HepG2 (cell line): ENCODE results near the gene IGIP. TPM values are rescaled to one million over a fixed set of nuclear protein-coding genes. Genes with fewer than 3 reads are reported as not detected.

Experiments
- ADNP ChIP-seq: sonication (generic); formaldehyde crosslinking; IDR thresholded peaks from 2 replicates; pipeline ENCODE4 v1.4.0; 2020; ENCODE audit warnings: missing genetic modification reagents
- ARNTL ChIP-seq: sonication (generic); formaldehyde crosslinking; IDR thresholded peaks from 2 replicates; pipeline ENCODE4 v1.4.0; 2020; ENCODE audit warnings: mild to moderate bottlenecking, missing genetic modification reagents
- CCAR2 ChIP-seq: fragments of 200-400 bp; formaldehyde crosslinking; optimal IDR thresholded peaks from 2 replicates; pipeline ENCODE3; 2018; ENCODE audit warnings: low read depth, mild to moderate bottlenecking, low read length, moderate library complexity
- FOXA1 ChIP-seq, 2 experiments: fragments of 450-650 bp in 1 of 2; sonication (generic) in 1 of 2; formaldehyde crosslinking in 1 of 2; IDR thresholded peaks; 2 replicates each; pipeline versions ENCODE4 v1.4.0 to v1.6.1; 2016 to 2020; ENCODE audit warnings: missing genetic modification reagents in 1 of 2
- HDAC2 ChIP-seq: sonication (generic); formaldehyde crosslinking; IDR thresholded peaks from 2 replicates; pipeline ENCODE4 v1.4.0; 2020; ENCODE audit warnings: missing genetic modification reagents
- HHEX ChIP-seq: IDR thresholded peaks from 2 replicates; pipeline ENCODE4 v1.6.1; 2016; ENCODE audit warnings: control low read depth
- HNF4G ChIP-seq, 2 experiments: sonication (generic) in 1 of 2; formaldehyde crosslinking in 1 of 2; IDR thresholded peaks; 2 replicates each; pipeline versions ENCODE4 v1.4.0 to v1.6.1; 2011 to 2020; ENCODE audit warnings: borderline replicate concordance in 2 of 2, low read depth in 2 of 2, mild to moderate bottlenecking in 2 of 2, low read length in 1 of 2, missing genetic modification reagents in 1 of 2, moderate library complexity in 1 of 2
- KAT7 ChIP-seq: IDR thresholded peaks from 2 replicates; pipeline ENCODE4 v1.6.1; 2018; ENCODE audit warnings: borderline replicate concordance, missing compliant biosample characterization
- MAZ ChIP-seq, 2 experiments: sonication (generic) in 1 of 2; formaldehyde crosslinking in 1 of 2; IDR thresholded peaks; 2 replicates each; pipeline versions ENCODE4 v1.5.0 to v1.6.1; 2012 to 2020; ENCODE audit warnings: low read depth in 2 of 2, mild to moderate bottlenecking in 2 of 2, borderline replicate concordance in 1 of 2, improper control_type of control experiment in 1 of 2, low read length in 1 of 2, missing genetic modification reagents in 1 of 2, moderate library complexity in 1 of 2
- MTF1 ChIP-seq: sonication (generic); formaldehyde crosslinking; IDR thresholded peaks from 2 replicates; pipeline ENCODE4 v1.5.0; 2020; ENCODE audit warnings: missing genetic modification reagents
- NR2F2 ChIP-seq: IDR thresholded peaks from 2 replicates; pipeline ENCODE4 v1.6.1; 2012; ENCODE audit warnings: low read depth, inconsistent platforms, borderline replicate concordance
- PTBP1 ChIP-seq: fragments of 200-400 bp; formaldehyde crosslinking; IDR thresholded peaks from 2 replicates; pipeline ENCODE4 v1.6.1; 2018; ENCODE audit warnings: low read length, low read depth; ENCODE audit not compliant: poor library complexity, severe bottlenecking
- U2AF2 ChIP-seq: fragments of 200-400 bp; formaldehyde crosslinking; IDR thresholded peaks from 2 replicates; pipeline ENCODE4 v1.6.1; 2017; ENCODE audit warnings: low read depth, mild to moderate bottlenecking, low read length
- ZNF10 ChIP-seq: sonication (generic); formaldehyde crosslinking; IDR thresholded peaks from 2 replicates; pipeline ENCODE4 v1.4.0; 2020; ENCODE audit warnings: mild to moderate bottlenecking, low read depth, missing genetic modification reagents, borderline replicate concordance
- ZNF256 ChIP-seq: sonication (generic); formaldehyde crosslinking; conservative IDR thresholded peaks from 2 replicates; pipeline ENCODE4 v1.4.0; 2020; ENCODE audit warnings: missing genetic modification reagents
- polyA plus RNA-seq, 8 experiments: library from polyadenylated mRNA; depleted of rRNA in 3 of 8; stranded (reverse) in 7 of 8; unstranded in 1 of 8; fragments of >200 nt; fragmentation: Illumina TruSeq in 4 of 8; extraction: Trizol in 4 of 8; gene quantifications; 2 replicates each; pipeline versions ENCODE4 v1.2.1 to v1.2.3, GENCODE V29; 2011 to 2016; ENCODE audit warnings: low read depth in 4 of 8, missing spikeins in 1 of 8, mixed read lengths in 1 of 8; ENCODE audit not compliant: insufficient read depth in 1 of 8
- total RNA-seq, 5 experiments: library from RNA; depleted of rRNA; stranded (reverse); fragments of >200 nt; fragmentation: Illumina TruSeq; extraction: Trizol; gene quantifications; 2 replicates each; pipeline ENCODE4 v1.2.3, GENCODE V29; 2016; ENCODE audit warnings: low read depth in 1 of 5
- TF ChIP-seq, protein P1 (sequence below): fragments of 450-650 bp; IDR thresholded peaks from 2 replicates; pipeline ENCODE4 v1.6.1; 2016
- TF ChIP-seq, protein P2 (sequence below): sonication (generic); formaldehyde crosslinking; IDR thresholded peaks from 2 replicates; pipeline ENCODE4 v1.8.0; 2022; ENCODE audit warnings: missing genetic modification reagents, low read depth, mild to moderate bottlenecking, borderline replicate concordance
- TF ChIP-seq, protein P3 (sequence below): sonication (generic); formaldehyde crosslinking; IDR thresholded peaks from 2 replicates; pipeline ENCODE4 v1.4.0; 2020; ENCODE audit warnings: mild to moderate bottlenecking, missing genetic modification reagents
- TF ChIP-seq, protein P4 (sequence below): sonication (generic); formaldehyde crosslinking; IDR thresholded peaks from 2 replicates; pipeline ENCODE4 v1.4.0; 2020; ENCODE audit warnings: mild to moderate bottlenecking, missing genetic modification reagents, borderline replicate concordance
- TF ChIP-seq, protein P5 (sequence below): sonication (generic); formaldehyde crosslinking; conservative IDR thresholded peaks from 2 replicates; pipeline ENCODE4 v1.4.0; 2020; ENCODE audit warnings: missing genetic modification reagents
- TF ChIP-seq, protein P6 (sequence below): IDR thresholded peaks from 2 replicates; pipeline ENCODE4 v1.6.1; 2016; ENCODE audit warnings: low read depth, borderline replicate concordance

Gene IGIP
- total and polyA plus RNA-seq, 2 of the 13 experiments (the other 11 are each of a cell fraction or from before 2014, with no cell fraction given) = 1.7 to 2.1 TPM

DNA sequence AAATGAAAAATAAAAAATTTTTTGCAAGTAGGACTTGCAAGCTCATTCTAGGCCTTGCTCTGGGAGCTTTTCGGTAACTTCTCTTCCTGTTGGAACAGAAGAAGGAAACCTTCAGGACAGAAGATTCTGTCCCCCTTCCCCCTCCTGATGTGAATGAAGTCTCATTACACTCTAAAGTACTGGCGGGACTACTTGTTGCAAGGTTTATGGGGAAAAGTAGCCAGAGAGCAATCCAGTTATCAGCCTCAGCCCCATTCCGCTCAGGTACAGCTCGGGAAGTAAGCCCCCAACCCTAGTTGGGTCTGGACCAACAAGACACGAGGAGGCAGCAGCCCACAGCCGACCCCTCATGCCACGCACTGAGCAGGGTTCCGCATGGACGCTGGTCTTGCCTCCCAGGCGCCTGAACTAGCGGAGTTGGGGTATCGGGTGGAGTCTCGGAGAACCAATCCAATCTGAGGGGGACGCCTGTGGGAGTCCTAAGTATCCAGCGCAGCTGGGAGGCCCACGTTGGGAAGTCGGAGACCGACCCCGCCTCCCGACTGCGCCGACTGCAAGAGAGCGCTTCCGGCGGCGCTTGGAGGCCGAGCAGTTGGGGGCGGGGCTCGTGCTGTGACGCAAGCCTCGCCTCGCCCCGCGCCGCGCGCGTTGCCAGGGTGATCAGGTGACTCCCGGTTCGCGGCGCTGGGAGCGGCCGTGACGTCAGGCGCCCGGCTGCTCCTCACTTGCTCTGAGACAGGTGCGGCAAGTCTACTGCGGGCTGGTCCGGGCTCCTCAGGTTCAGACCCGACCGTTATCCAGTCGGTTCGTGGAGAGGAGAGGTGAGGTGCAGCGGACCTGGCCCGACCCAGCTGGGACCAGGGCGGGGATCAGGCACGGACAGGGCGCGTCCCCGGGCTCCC is 49.0 kb downstream of the IGIP start, which contains the start of gene CYSTM1 (continued):
- TF ChIP-seq, protein P1, sequence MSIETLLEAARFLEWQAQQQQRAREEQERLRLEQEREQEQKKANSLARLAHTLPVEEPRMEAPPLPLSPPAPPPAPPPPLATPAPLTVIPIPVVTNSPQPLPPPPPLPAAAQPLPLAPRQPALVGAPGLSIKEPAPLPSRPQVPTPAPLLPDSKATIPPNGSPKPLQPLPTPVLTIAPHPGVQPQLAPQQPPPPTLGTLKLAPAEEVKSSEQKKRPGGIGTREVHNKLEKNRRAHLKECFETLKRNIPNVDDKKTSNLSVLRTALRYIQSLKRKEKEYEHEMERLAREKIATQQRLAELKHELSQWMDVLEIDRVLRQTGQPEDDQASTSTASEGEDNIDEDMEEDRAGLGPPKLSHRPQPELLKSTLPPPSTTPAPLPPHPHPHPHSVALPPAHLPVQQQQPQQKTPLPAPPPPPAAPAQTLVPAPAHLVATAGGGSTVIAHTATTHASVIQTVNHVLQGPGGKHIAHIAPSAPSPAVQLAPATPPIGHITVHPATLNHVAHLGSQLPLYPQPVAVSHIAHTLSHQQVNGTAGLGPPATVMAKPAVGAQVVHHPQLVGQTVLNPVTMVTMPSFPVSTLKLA = peak; percentile 53
- TF ChIP-seq ARNTL (CRISPR knock-in tag) = no peak
- no peak for TF ChIP-seq FOXA1 (IDR thresholded peaks at IDR 0.05)
- no peak for TF ChIP-seq FOXA1 (CRISPR knock-in tag; IDR thresholded peaks at IDR 0.05)
- no peak for TF ChIP-seq MAZ (IDR thresholded peaks at IDR 0.05; ENCODE audit: borderline replicate concordance, low read depth, low read length)
- TF ChIP-seq MAZ (CRISPR knock-in tag; IDR thresholded peaks at IDR 0.05; ENCODE audit: low read depth) = peak; percentile 60; the same call in 1 of the 2 replicates
- TF ChIP-seq NR2F2 = no peak
- TF ChIP-seq ZNF10 (CRISPR knock-in tag) = no peak
- 0 out of 2 replicates have a peak, but pooled peaks have one; percentile 24 for TF ChIP-seq KAT7
- TF ChIP-seq PTBP1 = no peak
- no peak for TF ChIP-seq U2AF2
- no peak for TF ChIP-seq HNF4G (IDR thresholded peaks at IDR 0.05; ENCODE audit: borderline replicate concordance, low read depth, low read length)
- TF ChIP-seq HNF4G (CRISPR knock-in tag; IDR thresholded peaks at IDR 0.05; ENCODE audit: borderline replicate concordance, low read depth) = no peak
- TF ChIP-seq, protein P2, sequence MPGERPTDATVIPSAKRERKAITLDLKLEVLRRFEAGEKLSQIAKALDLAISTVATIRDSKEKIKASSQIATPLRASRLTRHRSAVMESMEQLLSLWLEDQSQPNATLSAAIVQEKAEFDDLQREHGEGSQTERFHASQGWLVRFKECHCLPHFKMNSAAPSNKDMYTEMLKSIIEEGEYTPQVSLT (CRISPR knock-in tag) = no peak
- TF ChIP-seq, protein P3, sequence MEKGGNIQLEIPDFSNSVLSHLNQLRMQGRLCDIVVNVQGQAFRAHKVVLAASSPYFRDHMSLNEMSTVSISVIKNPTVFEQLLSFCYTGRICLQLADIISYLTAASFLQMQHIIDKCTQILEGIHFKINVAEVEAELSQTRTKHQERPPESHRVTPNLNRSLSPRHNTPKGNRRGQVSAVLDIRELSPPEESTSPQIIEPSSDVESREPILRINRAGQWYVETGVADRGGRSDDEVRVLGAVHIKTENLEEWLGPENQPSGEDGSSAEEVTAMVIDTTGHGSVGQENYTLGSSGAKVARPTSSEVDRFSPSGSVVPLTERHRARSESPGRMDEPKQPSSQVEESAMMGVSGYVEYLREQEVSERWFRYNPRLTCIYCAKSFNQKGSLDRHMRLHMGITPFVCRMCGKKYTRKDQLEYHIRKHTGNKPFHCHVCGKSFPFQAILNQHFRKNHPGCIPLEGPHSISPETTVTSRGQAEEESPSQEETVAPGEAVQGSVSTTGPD (CRISPR knock-in tag) = no peak
- 0 out of 2 replicates have a peak, but pooled peaks have one; percentile 28 for TF ChIP-seq MTF1 (CRISPR knock-in tag)
- TF ChIP-seq, protein P4, sequence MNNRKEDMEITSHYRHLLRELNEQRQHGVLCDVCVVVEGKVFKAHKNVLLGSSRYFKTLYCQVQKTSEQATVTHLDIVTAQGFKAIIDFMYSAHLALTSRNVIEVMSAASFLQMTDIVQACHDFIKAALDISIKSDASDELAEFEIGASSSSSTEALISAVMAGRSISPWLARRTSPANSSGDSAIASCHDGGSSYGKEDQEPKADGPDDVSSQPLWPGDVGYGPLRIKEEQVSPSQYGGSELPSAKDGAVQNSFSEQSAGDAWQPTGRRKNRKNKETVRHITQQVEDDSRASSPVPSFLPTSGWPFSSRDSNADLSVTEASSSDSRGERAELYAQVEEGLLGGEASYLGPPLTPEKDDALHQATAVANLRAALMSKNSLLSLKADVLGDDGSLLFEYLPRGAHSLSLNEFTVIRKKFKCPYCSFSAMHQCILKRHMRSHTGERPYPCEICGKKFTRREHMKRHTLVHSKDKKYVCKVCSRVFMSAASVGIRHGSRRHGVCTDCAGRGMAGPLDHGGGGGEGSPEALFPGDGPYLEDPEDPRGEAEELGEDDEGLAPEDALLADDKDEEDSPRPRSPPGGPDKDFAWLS (CRISPR knock-in tag) = no peak
- no peak for TF ChIP-seq HHEX (CRISPR knock-in tag)
- TF ChIP-seq, protein P5, sequence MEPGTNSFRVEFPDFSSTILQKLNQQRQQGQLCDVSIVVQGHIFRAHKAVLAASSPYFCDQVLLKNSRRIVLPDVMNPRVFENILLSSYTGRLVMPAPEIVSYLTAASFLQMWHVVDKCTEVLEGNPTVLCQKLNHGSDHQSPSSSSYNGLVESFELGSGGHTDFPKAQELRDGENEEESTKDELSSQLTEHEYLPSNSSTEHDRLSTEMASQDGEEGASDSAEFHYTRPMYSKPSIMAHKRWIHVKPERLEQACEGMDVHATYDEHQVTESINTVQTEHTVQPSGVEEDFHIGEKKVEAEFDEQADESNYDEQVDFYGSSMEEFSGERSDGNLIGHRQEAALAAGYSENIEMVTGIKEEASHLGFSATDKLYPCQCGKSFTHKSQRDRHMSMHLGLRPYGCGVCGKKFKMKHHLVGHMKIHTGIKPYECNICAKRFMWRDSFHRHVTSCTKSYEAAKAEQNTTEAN = no peak
- TF ChIP-seq CCAR2 = peak; percentile 59
- no peak for TF ChIP-seq ZNF256 (CRISPR knock-in tag)
- TF ChIP-seq HDAC2 = peak; percentile 56; the same call in 1 of the 2 replicates
- TF ChIP-seq, protein P6, sequence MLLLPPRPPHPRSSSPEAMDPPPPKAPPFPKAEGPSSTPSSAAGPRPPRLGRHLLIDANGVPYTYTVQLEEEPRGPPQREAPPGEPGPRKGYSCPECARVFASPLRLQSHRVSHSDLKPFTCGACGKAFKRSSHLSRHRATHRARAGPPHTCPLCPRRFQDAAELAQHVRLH (CRISPR knock-in tag) = no peak
- TF ChIP-seq ADNP (CRISPR knock-in tag) = no peak
